Fibroblast of lung (primary cell): ENCODE measurements around the gene NEK7.

Experiments used
- CTCF ChIP-seq, 2 donors: IDR thresholded peaks in 1 of 2; conservative IDR thresholded peaks in 1 of 2; 1 replicate in 1 of 2; 2 replicates in 1 of 2; pipeline ENCODE4 v1.5.1; 2011 to 2012; ENCODE audit warnings: low read length in 2 of 2, control low read depth in 1 of 2, inconsistent platforms in 1 of 2, low read depth in 1 of 2, mild to moderate bottlenecking in 1 of 2
- EZH2 ChIP-seq: IDR thresholded peaks from 2 replicates; pipeline ENCODE4 v1.5.1; 2012; ENCODE audit warnings: low read length, control low read depth, mild to moderate bottlenecking; ENCODE audit errors: missing control alignments

GRCh38 chr1:198295225-198295624, 138.4 kb downstream of the NEK7 start:
- no peak for TF ChIP-seq CTCF (conservative IDR thresholded peaks at IDR 0.05 in 1 of 2, IDR thresholded peaks at IDR 0.05 in 1 of 2; ENCODE audit: low read depth in 1 of 2, low read length in 2 of 2)
- no peak for TF ChIP-seq EZH2
